OCI-LY7 (cell line): ENCODE measurements around the gene FN3K.

Experiments used
- EZH2phosphoT487 ChIP-seq: fragments of 200-600 bp; sonication (generic); IDR thresholded peaks from 2 replicates; pipeline ENCODE4 v1.6.1; 2018; ENCODE audit warnings: low read depth, borderline replicate concordance, mild to moderate bottlenecking, mixed run types, antibody characterized with exemption, low read length, moderate library complexity, mixed read lengths
- TF ChIP-seq, protein P1 (sequence below): fragments of 200-600 bp; sonication (generic); conservative IDR thresholded peaks from 2 replicates; pipeline ENCODE4 v1.5.1; 2014; ENCODE audit warnings: mild to moderate bottlenecking, antibody characterized with exemption, low read length, moderate library complexity, mixed read lengths

GRCh38 chr17:82697808-82698064 is 37.7 kb upstream of the FN3K start:
- TF ChIP-seq, protein P1, sequence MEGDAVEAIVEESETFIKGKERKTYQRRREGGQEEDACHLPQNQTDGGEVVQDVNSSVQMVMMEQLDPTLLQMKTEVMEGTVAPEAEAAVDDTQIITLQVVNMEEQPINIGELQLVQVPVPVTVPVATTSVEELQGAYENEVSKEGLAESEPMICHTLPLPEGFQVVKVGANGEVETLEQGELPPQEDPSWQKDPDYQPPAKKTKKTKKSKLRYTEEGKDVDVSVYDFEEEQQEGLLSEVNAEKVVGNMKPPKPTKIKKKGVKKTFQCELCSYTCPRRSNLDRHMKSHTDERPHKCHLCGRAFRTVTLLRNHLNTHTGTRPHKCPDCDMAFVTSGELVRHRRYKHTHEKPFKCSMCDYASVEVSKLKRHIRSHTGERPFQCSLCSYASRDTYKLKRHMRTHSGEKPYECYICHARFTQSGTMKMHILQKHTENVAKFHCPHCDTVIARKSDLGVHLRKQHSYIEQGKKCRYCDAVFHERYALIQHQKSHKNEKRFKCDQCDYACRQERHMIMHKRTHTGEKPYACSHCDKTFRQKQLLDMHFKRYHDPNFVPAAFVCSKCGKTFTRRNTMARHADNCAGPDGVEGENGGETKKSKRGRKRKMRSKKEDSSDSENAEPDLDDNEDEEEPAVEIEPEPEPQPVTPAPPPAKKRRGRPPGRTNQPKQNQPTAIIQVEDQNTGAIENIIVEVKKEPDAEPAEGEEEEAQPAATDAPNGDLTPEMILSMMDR = no peak
- no peak for TF ChIP-seq EZH2phosphoT487
